BE2C (cell line): Measurements from ENCODE around the gene MGLL.

Source experiments
- DNase-seq: peaks from one replicate; pipeline ENCODE4 v3.0.0-alpha.2; 2020
- H3K27me3 ChIP-seq: fragments of 250-450 bp; sonication (Bioruptor Pico); 2 replicates; pipeline ENCODE4 v1.5.1; 2020; ENCODE audit warnings: mild to moderate bottlenecking
- H3K36me3 ChIP-seq: fragments of 250-450 bp; sonication (Bioruptor Pico); 2 replicates; pipeline ENCODE4 v1.5.1; 2020; ENCODE audit warnings: mild to moderate bottlenecking
- H3K4me1 ChIP-seq: fragments of 250-450 bp; sonication (Bioruptor Pico); 2 replicates; pipeline ENCODE4 v1.5.1; 2020
- H3K4me3 ChIP-seq: 2 replicates; pipeline ENCODE4 v1.5.1; 2011; ENCODE audit warnings: low read depth, low read length
- H3K9me3 ChIP-seq: fragments of 250-450 bp; sonication (Bioruptor Pico); 2 replicates; pipeline ENCODE4 v1.5.1; 2020
- TF ChIP-seq, protein P1 (sequence below): IDR thresholded peaks from 2 replicates; pipeline ENCODE4 v1.5.1; 2012; ENCODE audit warnings: mild to moderate bottlenecking, low read depth, low read length

MGLL gene

DNA sequence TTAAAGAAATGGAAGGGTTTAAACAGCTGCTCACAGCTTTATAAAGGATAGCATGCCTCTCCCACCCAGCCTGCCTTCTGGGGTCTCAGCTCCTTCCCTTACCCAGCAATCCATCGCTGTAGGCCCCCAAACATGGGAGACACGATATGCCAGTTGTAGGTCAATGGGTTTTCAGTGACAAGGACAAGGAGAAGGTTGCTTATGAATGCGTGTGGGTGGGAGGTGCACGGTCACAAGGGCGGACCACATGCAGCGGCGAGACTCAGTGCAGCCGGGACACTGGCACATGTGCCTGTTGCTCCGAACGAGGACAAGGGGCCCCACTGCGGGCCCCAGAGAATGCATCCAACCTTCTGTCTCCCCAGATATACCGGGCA lies 67.0 kb downstream of the MGLL start:
- TF ChIP-seq, protein P1, sequence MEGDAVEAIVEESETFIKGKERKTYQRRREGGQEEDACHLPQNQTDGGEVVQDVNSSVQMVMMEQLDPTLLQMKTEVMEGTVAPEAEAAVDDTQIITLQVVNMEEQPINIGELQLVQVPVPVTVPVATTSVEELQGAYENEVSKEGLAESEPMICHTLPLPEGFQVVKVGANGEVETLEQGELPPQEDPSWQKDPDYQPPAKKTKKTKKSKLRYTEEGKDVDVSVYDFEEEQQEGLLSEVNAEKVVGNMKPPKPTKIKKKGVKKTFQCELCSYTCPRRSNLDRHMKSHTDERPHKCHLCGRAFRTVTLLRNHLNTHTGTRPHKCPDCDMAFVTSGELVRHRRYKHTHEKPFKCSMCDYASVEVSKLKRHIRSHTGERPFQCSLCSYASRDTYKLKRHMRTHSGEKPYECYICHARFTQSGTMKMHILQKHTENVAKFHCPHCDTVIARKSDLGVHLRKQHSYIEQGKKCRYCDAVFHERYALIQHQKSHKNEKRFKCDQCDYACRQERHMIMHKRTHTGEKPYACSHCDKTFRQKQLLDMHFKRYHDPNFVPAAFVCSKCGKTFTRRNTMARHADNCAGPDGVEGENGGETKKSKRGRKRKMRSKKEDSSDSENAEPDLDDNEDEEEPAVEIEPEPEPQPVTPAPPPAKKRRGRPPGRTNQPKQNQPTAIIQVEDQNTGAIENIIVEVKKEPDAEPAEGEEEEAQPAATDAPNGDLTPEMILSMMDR, result no peak
- Histone ChIP-seq H3K4me3 (no peak overlapping the region), H3K27me3 (no peaks in the 10 kb centered on the region), H3K4me1 (peaks cover 4% of the 10 kb centered on the region), H3K9me3 (no peaks in the 10 kb centered on the region), H3K36me3 (no peaks in the 10 kb centered on the region)
- DNase-seq, result no peak

DNA sequence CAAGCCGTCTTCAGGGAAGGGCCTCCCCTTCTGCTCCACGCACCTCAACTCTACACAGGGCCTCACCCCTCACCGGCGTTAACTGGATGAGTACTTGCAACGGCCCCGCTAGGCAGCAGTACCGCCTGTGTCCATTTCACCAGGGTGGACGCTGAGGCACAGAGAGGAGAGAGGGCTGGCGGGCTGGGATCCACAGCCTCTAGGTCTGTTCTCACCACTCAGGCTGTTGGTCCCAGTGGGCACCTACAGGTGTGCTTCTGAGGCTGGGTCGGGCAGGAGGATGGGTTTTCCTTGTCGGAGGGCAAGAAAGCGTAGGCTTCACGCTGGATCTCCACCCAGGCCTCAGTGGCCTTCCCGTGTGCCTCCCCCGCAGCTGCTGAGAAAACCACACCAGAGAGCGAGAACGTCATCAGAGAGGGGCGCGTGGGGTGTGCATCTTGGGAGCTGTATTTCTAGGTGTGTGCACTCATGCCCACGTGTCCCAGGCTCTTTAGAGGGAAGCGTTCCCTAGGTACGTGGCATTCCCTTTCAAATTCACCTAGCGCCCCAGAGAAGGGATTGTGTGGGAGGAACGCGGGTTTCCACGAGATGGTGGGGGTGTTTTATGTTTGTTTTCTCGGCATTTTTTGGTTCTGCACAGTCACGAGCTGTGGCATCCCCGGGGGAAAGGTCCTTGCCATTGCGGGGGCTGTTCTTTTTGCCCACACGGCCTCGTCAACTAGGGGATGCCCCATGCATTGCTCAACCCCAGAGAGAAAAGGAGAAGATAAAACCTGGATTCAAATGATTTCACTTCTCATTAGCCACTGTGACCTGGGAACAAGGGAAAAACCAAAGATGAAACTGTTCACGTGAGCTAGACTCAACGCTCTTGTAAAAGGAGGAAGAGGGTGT lies 67.7 kb downstream of the MGLL start:
- DNase-seq, result no peak
- TF ChIP-seq, protein P1, result no peak
- Histone ChIP-seq H3K9me3 (no peaks in the 10 kb centered on the region), H3K36me3 (no peaks in the 10 kb centered on the region), H3K4me1 (peaks cover 7% of the 10 kb centered on the region), H3K27me3 (no peaks in the 10 kb centered on the region), H3K4me3 (no peak overlapping the region)

DNA sequence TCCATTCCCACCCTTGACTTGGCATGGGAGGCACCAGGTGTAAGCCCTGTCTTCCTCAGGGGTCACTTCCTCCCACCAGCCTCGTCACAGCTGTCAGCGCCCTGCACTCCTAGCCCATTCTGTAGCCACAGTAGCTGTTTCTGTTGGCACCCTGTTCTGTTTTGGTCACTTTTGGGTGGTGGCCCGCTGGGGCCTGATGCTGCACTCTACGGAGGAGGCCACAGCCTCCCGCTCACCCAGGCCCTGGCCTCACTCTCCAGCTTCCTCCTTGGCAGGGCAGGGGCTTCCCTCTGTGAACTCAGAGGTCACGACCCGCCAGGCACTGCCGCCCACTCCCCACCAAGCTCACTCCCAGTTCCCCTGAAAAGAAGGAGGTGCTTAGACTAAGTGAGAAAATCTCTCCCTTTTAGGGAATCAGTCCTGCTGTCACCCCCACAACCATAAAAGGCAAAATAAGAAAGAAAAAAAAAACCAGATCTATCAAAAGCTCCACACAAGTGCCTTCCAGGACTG lies 68.4 kb downstream of the MGLL start:
- H3K9me3 ChIP-seq, result no peaks in the 10 kb centered on the region
- no peak overlapping the region for H3K4me3 ChIP-seq
- TF ChIP-seq, protein P1, result no peak
- DNase-seq, result no peak
- peaks cover 7% of the 10 kb centered on the region for H3K4me1 ChIP-seq
- H3K27me3 ChIP-seq, result no peaks in the 10 kb centered on the region
- H3K36me3 ChIP-seq, result no peaks in the 10 kb centered on the region

DNA sequence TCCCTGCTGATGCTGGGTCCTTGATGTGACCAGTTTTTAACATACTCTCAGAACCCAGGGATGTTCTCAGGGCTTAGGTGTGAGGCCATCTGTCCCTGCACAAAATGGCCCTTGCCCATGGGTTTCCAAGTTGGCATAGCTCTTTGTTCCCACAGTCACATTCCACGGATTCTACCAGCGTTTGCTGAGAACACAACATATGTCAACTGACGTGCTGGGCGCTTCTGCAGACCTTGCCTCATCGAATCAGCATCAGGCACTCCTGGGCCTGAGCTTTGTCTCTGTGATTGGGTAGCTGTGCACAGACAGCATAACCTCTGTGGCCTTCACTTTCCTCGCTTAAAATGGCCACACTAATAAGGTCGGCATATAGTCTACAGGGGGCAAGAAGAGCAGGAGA lies 69.0 kb downstream of the MGLL start:
- Histone ChIP-seq H3K36me3 (no peaks in the 10 kb centered on the region), H3K9me3 (no peaks in the 10 kb centered on the region), H3K4me1 (peaks cover 7% of the 10 kb centered on the region), H3K27me3 (no peaks in the 10 kb centered on the region), H3K4me3 (no peak overlapping the region)
- DNase-seq, result no peak
- TF ChIP-seq, protein P1, result no peak

DNA sequence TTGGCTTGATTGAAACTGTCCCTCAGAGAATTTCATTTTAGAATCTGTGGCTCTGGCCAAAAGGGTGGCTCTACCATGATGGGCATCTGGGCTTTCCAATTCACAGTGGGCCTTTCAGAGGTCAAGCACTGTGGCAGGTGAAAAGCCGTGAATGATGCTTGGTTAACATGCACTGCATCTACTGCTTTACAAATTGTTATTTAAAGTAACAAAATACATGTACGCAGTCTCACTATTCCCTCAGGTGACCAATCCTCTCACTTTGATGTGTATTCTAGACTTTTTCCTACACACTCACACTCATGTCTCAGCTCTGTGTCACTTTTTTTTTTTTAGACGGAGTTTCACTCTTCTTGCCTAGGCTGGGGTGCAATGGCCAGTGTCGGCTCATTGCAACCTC lies 70.5 kb downstream of the MGLL start:
- Histone ChIP-seq H3K9me3 (no peaks in the 10 kb centered on the region), H3K4me1 (peaks cover 7% of the 10 kb centered on the region), H3K4me3 (no peak overlapping the region), H3K36me3 (no peaks in the 10 kb centered on the region), H3K27me3 (no peaks in the 10 kb centered on the region)
- no peak for DNase-seq
- TF ChIP-seq, protein P1, result no peak

DNA sequence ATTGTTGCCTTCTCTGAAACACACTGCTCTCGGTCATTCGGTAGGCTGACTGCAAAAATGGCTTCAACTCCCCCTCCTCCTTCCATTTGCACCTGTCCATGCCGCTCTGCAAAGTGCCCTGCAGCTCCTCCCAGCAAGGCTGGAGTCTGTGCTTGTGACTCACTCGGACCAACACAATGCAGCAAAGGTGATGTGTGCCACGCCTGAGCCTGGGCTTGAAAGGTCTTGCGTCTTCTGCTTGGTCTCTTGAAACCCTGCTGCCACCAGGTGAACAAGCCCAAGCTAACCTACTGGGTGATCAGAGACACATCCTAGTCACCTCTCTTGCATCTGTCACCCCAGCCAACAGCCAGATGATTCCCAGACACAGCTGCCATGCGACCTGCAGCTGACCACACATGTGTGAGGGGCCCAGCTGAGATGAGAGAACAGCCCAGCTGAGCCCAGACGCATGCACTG lies 71.1 kb downstream of the MGLL start:
- no peak for DNase-seq
- Histone ChIP-seq H3K36me3 (no peaks in the 10 kb centered on the region), H3K27me3 (no peaks in the 10 kb centered on the region), H3K9me3 (no peaks in the 10 kb centered on the region), H3K4me3 (no peak overlapping the region), H3K4me1 (peaks cover 7% of the 10 kb centered on the region)
- TF ChIP-seq, protein P1, result no peak
